DOHH2 (cell line): ENCODE results near the gene PRDM11.

Experiments used
- CTCF ChIP-seq: fragments of 200-600 bp; sonication (generic); IDR thresholded peaks from one replicate; pipeline ENCODE4 v1.5.1; 2014; ENCODE audit warnings: antibody characterized with exemption, mild to moderate bottlenecking, low read depth, low read length; ENCODE audit not compliant: poor library complexity, severe bottlenecking
- EZH2phosphoT487 ChIP-seq: fragments of 200-600 bp; sonication (generic); IDR thresholded peaks from 2 replicates; pipeline ENCODE4 v1.6.1; 2017; ENCODE audit warnings: borderline replicate concordance, mild to moderate bottlenecking, antibody characterized with exemption, low read length, moderate library complexity, mixed read lengths

- TF ChIP-seq CTCF, result no peak
- no peak for TF ChIP-seq EZH2phosphoT487
Measured at GRCh38 chr11:45213316-45213665, 66.9 kb downstream of the PRDM11 start.
